IgD-negative memory B cell (primary cell): ENCODE measurements around the gene ITGBL1. TPM values are rescaled to one million over a fixed set of nuclear protein-coding genes. Genes with fewer than 3 reads are reported as not detected.

ENCODE experiments used
- H3K27ac Mint-ChIP-seq, 3 donors: one replicate each; pipeline ENCODE4 v1.8.0; 2020 to 2022; ENCODE audit warnings: mild to moderate bottlenecking in 3 of 3, mixed read lengths in 3 of 3, moderate library complexity in 1 of 3
- H3K27me3 Mint-ChIP-seq: one replicate; pipeline ENCODE4 v1.8.0; 2021; ENCODE audit warnings: mixed read lengths
- H3K36me3 Mint-ChIP-seq: one replicate; pipeline ENCODE4 v1.8.0; 2020; ENCODE audit warnings: mild to moderate bottlenecking, mixed read lengths
- H3K4me1 Mint-ChIP-seq, 3 donors: one replicate each; pipeline ENCODE4 v1.8.0; 2020 to 2022; ENCODE audit warnings: mixed read lengths in 3 of 3, mild to moderate bottlenecking in 1 of 3
- H3K4me3 Mint-ChIP-seq, 4 donors: one replicate each; pipeline ENCODE4 v1.8.0; 2020 to 2022; ENCODE audit warnings: mild to moderate bottlenecking in 4 of 4, mixed read lengths in 4 of 4, moderate library complexity in 3 of 4
- H3K9me3 Mint-ChIP-seq, 3 donors: one replicate each; pipeline ENCODE4 v1.8.0; 2020 to 2021; ENCODE audit warnings: mixed read lengths in 3 of 3, mild to moderate bottlenecking in 1 of 3
- polyA plus RNA-seq: library from polyadenylated mRNA; unstranded; fragments of 300-500 nt; fragmentation: Illumina TruSeq; gene quantifications from one replicate; pipeline ENCODE4 v1.2.3, GENCODE V29; 2021

Gene ITGBL1
- polyA plus RNA-seq, 1 donor from 2014 or later = not detected

GRCh38 chr13:101425623-101426022, 26.9 kb upstream of the ITGBL1 start:
- Mint-ChIP-seq H3K27me3 (peaks cover 1% of the 10 kb centered on the region), H3K9me3 (peaks cover 1 to 5% (median 3%) of the 10 kb centered on the region in 3 donors), H3K27ac (no peak overlapping the region), H3K36me3 (no peaks in the 10 kb centered on the region), H3K4me1 (no peaks in the 10 kb centered on the region), H3K4me3 (no peak overlapping the region)

GRCh38 chr13:101429733-101430132, 22.7 kb upstream of the ITGBL1 start:
- Mint-ChIP-seq H3K27ac (no peak overlapping the region), H3K36me3 (no peaks in the 10 kb centered on the region), H3K9me3 (peaks cover 2 to 5% (median 3%) of the 10 kb centered on the region in 3 donors), H3K4me1 (no peaks in the 10 kb centered on the region), H3K27me3 (no peaks in the 10 kb centered on the region), H3K4me3 (no peak overlapping the region)

GRCh38 chr13:101433895-101434294, 18.6 kb upstream of the ITGBL1 start:
- Mint-ChIP-seq H3K9me3 (peaks cover 0 to 2% (median 1%) of the 10 kb centered on the region in 3 donors), H3K4me1 (no peaks in the 10 kb centered on the region), H3K27ac (no peak overlapping the region), H3K36me3 (no peaks in the 10 kb centered on the region), H3K4me3 (no peak overlapping the region), H3K27me3 (no peaks in the 10 kb centered on the region)

GRCh38 chr13:101434486-101434885, 18.0 kb upstream of the ITGBL1 start:
- no peaks in the 10 kb centered on the region for H3K36me3 Mint-ChIP-seq
- no peak overlapping the region for H3K27ac Mint-ChIP-seq
- no peaks in the 10 kb centered on the region for H3K27me3 Mint-ChIP-seq
- H3K4me3 Mint-ChIP-seq = no peak overlapping the region
- no peaks in the 10 kb centered on the region for H3K4me1 Mint-ChIP-seq
- peaks cover 0 to 2% (median 1%) of the 10 kb centered on the region in 3 donors for H3K9me3 Mint-ChIP-seq

- peaks cover 0 to 5% (median 0%) of the 10 kb centered on the region in 3 donors for H3K9me3 Mint-ChIP-seq
- no peak overlapping the region for H3K4me3 Mint-ChIP-seq
- H3K4me1 Mint-ChIP-seq = no peaks in the 10 kb centered on the region
- peaks cover 2% of the 10 kb centered on the region for H3K27me3 Mint-ChIP-seq
- H3K27ac Mint-ChIP-seq = no peak overlapping the region
- H3K36me3 Mint-ChIP-seq = no peaks in the 10 kb centered on the region
These were observed 4.6 kb upstream of the ITGBL1 start for GRCh38 chr13:101447852-101448251.

- no peak overlapping the region for H3K4me3 Mint-ChIP-seq
- H3K36me3 Mint-ChIP-seq = no peaks in the 10 kb centered on the region
- H3K4me1 Mint-ChIP-seq = peaks cover 3 to 9% (median 7%) of the 10 kb centered on the region in 3 donors
- peaks cover 0 to 2% (median 0%) of the 10 kb centered on the region in 3 donors for H3K9me3 Mint-ChIP-seq
- H3K27me3 Mint-ChIP-seq = peaks cover 15% of the 10 kb centered on the region
- H3K27ac Mint-ChIP-seq = no peak overlapping the region
These were observed 2.4 kb upstream of the ITGBL1 start for GRCh38 chr13:101449790-101450748.

- Mint-ChIP-seq H3K4me1 (peaks cover 3 to 9% (median 7%) of the 10 kb centered on the region in 3 donors), H3K27ac (no peak overlapping the region), H3K36me3 (no peaks in the 10 kb centered on the region), H3K9me3 (peaks cover 0 to 2% (median 0%) of the 10 kb centered on the region in 3 donors), H3K4me3 (no peak overlapping the region), H3K27me3 (peaks cover 18% of the 10 kb centered on the region)
These were observed 1.7 kb upstream of the ITGBL1 start for GRCh38 chr13:101450749-101451130.

- no peak overlapping the region for H3K27ac Mint-ChIP-seq
- no peaks in the 10 kb centered on the region for H3K36me3 Mint-ChIP-seq
- H3K4me1 Mint-ChIP-seq = peaks cover 3 to 9% (median 7%) of the 10 kb centered on the region in 3 donors
- H3K4me3 Mint-ChIP-seq = no peak overlapping the region
- peaks cover 18% of the 10 kb centered on the region for H3K27me3 Mint-ChIP-seq
- H3K9me3 Mint-ChIP-seq = peaks cover 0 to 2% (median 0%) of the 10 kb centered on the region in 3 donors
These were observed 834 bp upstream of the ITGBL1 start for GRCh38 chr13:101451641-101452040.

- Mint-ChIP-seq H3K36me3 (no peaks in the 10 kb centered on the region), H3K4me3 (peak overlapping the region in 2 of 4 donors; percentile 59 to 73), H3K27ac (no peak overlapping the region), H3K4me1 (peaks cover 3 to 9% (median 7%) of the 10 kb centered on the region in 3 donors), H3K9me3 (peaks cover 0 to 2% (median 0%) of the 10 kb centered on the region in 3 donors), H3K27me3 (peaks cover 18% of the 10 kb centered on the region)
These were observed 1.3 kb downstream of the ITGBL1 start for GRCh38 chr13:101453784-101454201.

GRCh38 chr13:101454767-101455166, 2.3 kb downstream of the ITGBL1 start:
- no peak overlapping the region for H3K27ac Mint-ChIP-seq
- H3K4me3 Mint-ChIP-seq = peak overlapping the region in 1 of 4 donors; percentile 58
- no peaks in the 10 kb centered on the region for H3K36me3 Mint-ChIP-seq
- H3K4me1 Mint-ChIP-seq = peaks cover 3 to 9% (median 7%) of the 10 kb centered on the region in 3 donors
- peaks cover 0 to 1% (median 0%) of the 10 kb centered on the region in 3 donors for H3K9me3 Mint-ChIP-seq
- peaks cover 18% of the 10 kb centered on the region for H3K27me3 Mint-ChIP-seq

- Mint-ChIP-seq H3K27ac (no peak overlapping the region), H3K4me3 (no peak overlapping the region), H3K4me1 (peaks cover 3 to 9% (median 7%) of the 10 kb centered on the region in 3 donors), H3K9me3 (peaks cover 0 to 6% (median 1%) of the 10 kb centered on the region in 3 donors), H3K27me3 (peaks cover 18% of the 10 kb centered on the region), H3K36me3 (no peaks in the 10 kb centered on the region)
These were observed 3.4 kb downstream of the ITGBL1 start for GRCh38 chr13:101455863-101456262.

GRCh38 chr13:101457176-101457575, 4.7 kb downstream of the ITGBL1 start:
- Mint-ChIP-seq H3K4me3 (no peak overlapping the region), H3K27ac (no peak overlapping the region), H3K9me3 (peaks cover 0 to 6% (median 1%) of the 10 kb centered on the region in 3 donors), H3K4me1 (peaks cover 3 to 9% (median 7%) of the 10 kb centered on the region in 3 donors), H3K36me3 (no peaks in the 10 kb centered on the region), H3K27me3 (peaks cover 18% of the 10 kb centered on the region)

- no peaks in the 10 kb centered on the region for H3K27me3 Mint-ChIP-seq
- H3K4me1 Mint-ChIP-seq = no peaks in the 10 kb centered on the region
- H3K9me3 Mint-ChIP-seq = peaks cover 0 to 4% (median 3%) of the 10 kb centered on the region in 3 donors
- H3K36me3 Mint-ChIP-seq = no peaks in the 10 kb centered on the region
- no peak overlapping the region for H3K27ac Mint-ChIP-seq
- H3K4me3 Mint-ChIP-seq = no peak overlapping the region
These were observed 13.4 kb downstream of the ITGBL1 start for GRCh38 chr13:101465877-101466276.

GRCh38 chr13:101467415-101467814, 14.9 kb downstream of the ITGBL1 start:
- no peak overlapping the region for H3K27ac Mint-ChIP-seq
- no peaks in the 10 kb centered on the region for H3K27me3 Mint-ChIP-seq
- no peaks in the 10 kb centered on the region for H3K36me3 Mint-ChIP-seq
- no peak overlapping the region for H3K4me3 Mint-ChIP-seq
- peaks cover 0 to 4% (median 3%) of the 10 kb centered on the region in 3 donors for H3K9me3 Mint-ChIP-seq
- no peaks in the 10 kb centered on the region for H3K4me1 Mint-ChIP-seq

- no peaks in the 10 kb centered on the region for H3K27me3 Mint-ChIP-seq
- peak overlapping the region in 1 of 4 donors; percentile 63 for H3K4me3 Mint-ChIP-seq
- no peaks in the 10 kb centered on the region for H3K4me1 Mint-ChIP-seq
- peaks cover 0 to 3% (median 0%) of the 10 kb centered on the region in 3 donors for H3K9me3 Mint-ChIP-seq
- no peak overlapping the region for H3K27ac Mint-ChIP-seq
- H3K36me3 Mint-ChIP-seq = peaks cover 2% of the 10 kb centered on the region
These were observed 21.0 kb downstream of the ITGBL1 start for GRCh38 chr13:101473458-101473857.
